IPS DF 4.7 (cell line): ENCODE measurements around the gene B4GALNT4.
"Not testable (repeated sequence)": the region's sequence is repeated elsewhere in the genome, so short reads cannot be mapped to it uniquely, and the experiment has no call there.

ENCODE experiments used
- DNase-seq: peaks from one replicate; pipeline ENCODE4 v3.0.0-alpha.2; 2013; ENCODE audit warnings: low spot score; ENCODE audit errors: extremely low read depth

B4GALNT4 gene

GRCh38 chr11:373716-374551, 4.6 kb downstream of the B4GALNT4 start:
- DNase-seq: no peak

- no peak for DNase-seq
These were observed 6.0 kb downstream of the B4GALNT4 start for GRCh38 chr11:375065-376025.

GRCh38 chr11:376531-377173, 7.4 kb downstream of the B4GALNT4 start:
- no peak for DNase-seq

GRCh38 chr11:377174-377865, 8.0 kb downstream of the B4GALNT4 start:
- no peak for DNase-seq

GRCh38 chr11:377883-378500, 8.7 kb downstream of the B4GALNT4 start:
- no peak for DNase-seq

- DNase-seq: no peak
These were observed 10.2 kb downstream of the B4GALNT4 start for GRCh38 chr11:379205-380094.

- DNase-seq: no peak
These were observed 10.8 kb downstream of the B4GALNT4 start for GRCh38 chr11:380095-380480.

- no peak for DNase-seq
These were observed 11.2 kb downstream of the B4GALNT4 start for GRCh38 chr11:380491-380890.

- no peak for DNase-seq
These were observed 11.7 kb downstream of the B4GALNT4 start for GRCh38 chr11:380996-381395.

GRCh38 chr11:381501-382072, 12.3 kb downstream of the B4GALNT4 start:
- no peak for DNase-seq

GRCh38 chr11:382081-382629, 12.9 kb downstream of the B4GALNT4 start:
- no peak for DNase-seq

GRCh38 chr11:383431-383830, 14.1 kb downstream of the B4GALNT4 start:
- DNase-seq: no peak

- no peak for DNase-seq
These were observed 15.2 kb downstream of the B4GALNT4 start for GRCh38 chr11:384511-384910.

GRCh38 chr11:385594-386351, 16.5 kb downstream of the B4GALNT4 start:
- no peak for DNase-seq

GRCh38 chr11:386483-386882, 17.2 kb downstream of the B4GALNT4 start:
- no peak for DNase-seq

- DNase-seq: no peak
These were observed 18.0 kb downstream of the B4GALNT4 start for GRCh38 chr11:387193-387793.

GRCh38 chr11:389369-389768, 20.1 kb downstream of the B4GALNT4 start:
- DNase-seq: not testable (repeated sequence)

GRCh38 chr11:390175-390574, 20.9 kb downstream of the B4GALNT4 start:
- DNase-seq: no peak
